Fibroblast of mammary gland (primary cell): Measurements from ENCODE around the gene ZC3HAV1.
"Not testable (repeated sequence)": the region's sequence is repeated elsewhere in the genome, so short reads cannot be mapped to it uniquely, and the experiment has no call there.

ENCODE experiments used
- DNase-seq: peaks from one replicate; pipeline ENCODE4 v3.0.0-alpha.2; 2010; ENCODE audit warnings: low read depth
- H3K4me3 ChIP-seq: 2 replicates; pipeline ENCODE4 v1.5.1; 2011; ENCODE audit warnings: low read depth, mild to moderate bottlenecking, low read length, moderate library complexity; ENCODE audit not compliant: control insufficient read depth
- TF ChIP-seq, protein P1 (sequence below): conservative IDR thresholded peaks from 2 replicates; pipeline ENCODE4 v1.5.1; 2011; ENCODE audit warnings: low read depth, low read length, inconsistent platforms; ENCODE audit not compliant: control insufficient read depth, insufficient read depth

Gene ZC3HAV1

DNA sequence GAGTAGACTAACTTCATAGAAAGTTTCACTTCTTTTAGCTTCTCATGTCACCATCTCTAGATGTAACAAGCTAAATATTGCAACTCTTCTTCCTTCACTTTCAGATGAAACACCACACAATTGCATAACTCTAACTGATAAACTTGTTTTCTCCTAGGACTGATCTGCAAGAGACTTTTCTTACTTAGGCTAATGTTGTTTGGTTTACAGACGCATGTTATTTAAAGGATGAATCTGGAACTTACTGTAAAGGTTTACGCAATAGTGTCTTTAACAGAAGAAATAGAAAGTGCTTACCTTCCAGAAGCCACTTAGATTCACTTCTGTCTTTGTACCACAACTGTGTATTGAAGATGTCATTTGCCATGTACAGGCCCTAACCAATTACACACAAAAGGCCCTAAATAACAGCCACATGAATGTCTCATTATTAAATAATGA is 22.1 kb upstream of the ZC3HAV1 start:
- TF ChIP-seq, protein P1, sequence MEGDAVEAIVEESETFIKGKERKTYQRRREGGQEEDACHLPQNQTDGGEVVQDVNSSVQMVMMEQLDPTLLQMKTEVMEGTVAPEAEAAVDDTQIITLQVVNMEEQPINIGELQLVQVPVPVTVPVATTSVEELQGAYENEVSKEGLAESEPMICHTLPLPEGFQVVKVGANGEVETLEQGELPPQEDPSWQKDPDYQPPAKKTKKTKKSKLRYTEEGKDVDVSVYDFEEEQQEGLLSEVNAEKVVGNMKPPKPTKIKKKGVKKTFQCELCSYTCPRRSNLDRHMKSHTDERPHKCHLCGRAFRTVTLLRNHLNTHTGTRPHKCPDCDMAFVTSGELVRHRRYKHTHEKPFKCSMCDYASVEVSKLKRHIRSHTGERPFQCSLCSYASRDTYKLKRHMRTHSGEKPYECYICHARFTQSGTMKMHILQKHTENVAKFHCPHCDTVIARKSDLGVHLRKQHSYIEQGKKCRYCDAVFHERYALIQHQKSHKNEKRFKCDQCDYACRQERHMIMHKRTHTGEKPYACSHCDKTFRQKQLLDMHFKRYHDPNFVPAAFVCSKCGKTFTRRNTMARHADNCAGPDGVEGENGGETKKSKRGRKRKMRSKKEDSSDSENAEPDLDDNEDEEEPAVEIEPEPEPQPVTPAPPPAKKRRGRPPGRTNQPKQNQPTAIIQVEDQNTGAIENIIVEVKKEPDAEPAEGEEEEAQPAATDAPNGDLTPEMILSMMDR, result no peak
- DNase-seq, result no peak
- no peak overlapping the region for H3K4me3 ChIP-seq

DNA sequence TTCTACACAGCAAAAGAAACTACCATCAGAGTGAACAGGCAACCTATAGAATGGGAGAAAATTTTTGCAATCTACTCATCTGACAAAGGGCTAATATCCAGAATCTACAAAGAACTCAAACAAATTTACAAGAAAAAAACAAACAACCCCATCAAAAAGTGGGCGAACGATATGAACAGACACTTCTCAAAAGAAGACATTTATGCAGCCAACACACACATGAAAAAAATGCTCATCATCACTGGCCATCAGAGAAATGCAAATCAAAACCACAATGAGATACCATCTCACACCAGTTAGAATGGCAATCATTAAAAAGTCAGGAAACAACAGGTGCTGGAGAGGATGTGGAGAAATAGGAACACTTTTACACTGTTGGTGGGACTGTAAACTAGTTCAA is 20.3 kb upstream of the ZC3HAV1 start:
- H3K4me3 ChIP-seq, result not testable (repeated sequence)

DNA sequence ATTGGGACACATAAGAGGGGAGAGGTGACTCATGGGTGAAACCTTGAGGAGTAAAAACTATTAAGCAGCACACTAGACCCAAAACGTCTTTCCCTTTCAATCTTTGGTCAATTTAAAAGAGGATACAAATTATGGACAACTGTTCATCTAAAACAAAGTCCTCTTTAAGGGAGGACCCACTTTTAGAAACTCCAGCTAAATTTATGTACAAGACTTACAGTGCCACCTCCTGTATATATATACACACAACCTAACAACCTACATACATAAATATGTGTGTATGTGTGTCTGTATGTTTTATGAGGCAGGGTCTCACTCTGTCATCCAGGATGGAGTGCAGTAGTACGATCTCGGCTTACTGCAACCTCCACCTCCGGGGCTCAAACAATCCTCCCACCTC is 18.1 kb upstream of the ZC3HAV1 start:
- H3K4me3 ChIP-seq, result no peak overlapping the region
- peak; percentile 9 for DNase-seq
- TF ChIP-seq, protein P1, result no peak

More for the DNA sequence above, 20.3 kb upstream of the ZC3HAV1 start:
- DNase-seq, result not testable (repeated sequence)

DNA sequence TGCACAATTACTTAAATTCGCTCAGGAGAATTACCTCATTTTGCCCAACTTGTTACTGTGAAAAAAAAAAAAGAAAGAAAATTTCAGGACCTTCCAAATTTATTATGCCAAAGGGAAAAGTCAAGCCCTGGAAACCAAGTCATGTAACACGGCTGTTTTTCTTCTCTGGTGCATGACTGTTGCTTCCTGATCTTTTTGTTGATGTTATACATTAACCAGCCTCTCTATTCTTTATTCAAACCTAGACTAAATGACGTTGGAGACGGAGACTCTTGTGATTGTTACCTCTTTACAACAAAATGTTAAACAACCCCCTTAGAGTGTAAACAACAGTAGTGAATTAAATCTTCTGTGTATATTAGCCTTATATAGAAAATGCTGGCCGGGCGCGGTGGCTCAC is 16.1 kb upstream of the ZC3HAV1 start:
- DNase-seq, result no peak
- no peak overlapping the region for H3K4me3 ChIP-seq
- TF ChIP-seq, protein P1, result no peak

DNA sequence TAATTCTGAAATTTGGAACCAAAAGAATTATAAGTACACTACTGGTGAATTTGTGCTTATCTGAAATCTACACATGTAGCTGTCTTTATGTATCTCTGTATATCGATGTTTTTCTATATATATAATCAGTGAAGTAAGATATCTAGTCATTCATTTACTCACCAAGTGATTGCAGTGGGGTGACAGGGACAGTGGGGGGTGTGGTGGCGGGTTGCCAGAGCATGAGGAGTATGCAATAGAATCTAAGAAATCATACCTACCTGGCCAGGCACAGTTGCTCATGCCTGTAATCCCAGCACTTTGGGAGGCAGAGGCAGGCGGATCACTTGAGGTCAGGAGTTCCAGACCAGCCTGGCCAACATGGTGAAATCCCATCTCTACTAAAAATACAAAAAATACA is 15.5 kb upstream of the ZC3HAV1 start:
- DNase-seq, H3K4me3 ChIP-seq: not testable (repeated sequence)

DNA sequence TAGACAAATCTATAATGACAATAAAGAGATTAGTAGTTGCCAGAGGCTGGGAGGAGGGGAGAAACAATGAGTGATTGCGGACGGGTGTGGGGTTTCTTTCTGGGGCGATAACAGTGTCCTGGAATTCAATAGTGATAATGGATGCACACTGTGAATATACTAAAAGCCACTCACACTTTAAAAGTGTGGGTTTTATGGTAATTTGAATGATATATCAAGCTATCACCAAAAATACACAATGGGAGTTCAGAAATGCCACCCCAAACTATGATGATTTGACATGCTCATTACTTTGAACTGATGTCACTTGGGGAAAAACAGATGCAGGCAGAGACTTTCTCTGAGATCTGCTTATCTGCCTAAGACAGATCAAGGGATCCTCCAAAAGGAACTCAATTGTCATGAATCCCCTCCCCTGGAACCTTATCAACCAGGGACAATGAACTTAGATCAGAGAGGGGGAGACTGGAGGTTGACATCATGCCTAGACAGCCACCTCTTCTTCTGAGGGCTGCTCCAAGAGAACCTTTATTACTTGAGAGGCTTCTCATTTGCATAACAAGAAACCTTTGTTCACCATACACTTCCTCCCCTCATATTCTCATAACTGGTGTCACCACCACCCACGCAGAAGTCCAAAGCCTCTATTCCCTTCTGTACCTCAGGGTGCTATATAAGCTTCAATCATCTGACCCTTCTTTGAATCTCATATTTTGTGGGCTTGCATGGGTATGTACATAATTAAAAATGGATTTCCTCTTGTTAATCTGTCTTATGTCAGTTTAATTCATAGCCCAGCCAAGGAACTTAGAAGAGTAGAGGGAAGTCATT is 14.8 kb upstream of the ZC3HAV1 start:
- H3K4me3 ChIP-seq, result no peak overlapping the region
- DNase-seq, result no peak
- TF ChIP-seq, protein P1, result no peak

DNA sequence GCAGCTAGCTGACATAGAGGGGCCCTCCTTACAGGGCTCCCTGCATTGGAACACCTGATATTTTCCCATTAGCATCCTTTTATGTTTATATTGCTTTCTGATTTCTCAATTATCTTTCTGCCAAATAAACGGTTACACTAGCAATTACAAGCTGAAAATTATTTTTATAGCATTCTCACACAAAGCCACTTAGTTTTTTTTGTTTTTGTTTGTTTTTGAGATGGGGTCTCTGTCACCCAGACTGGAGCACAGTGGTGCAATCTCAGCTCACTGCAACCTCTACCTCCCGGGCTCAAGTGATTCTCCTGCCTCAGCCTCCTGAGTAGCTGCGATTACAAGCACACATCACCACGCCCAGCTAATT is 9.9 kb upstream of the ZC3HAV1 start:
- H3K4me3 ChIP-seq, result no peak overlapping the region
- TF ChIP-seq, protein P1, result no peak
- DNase-seq, result no peak
